ENCODE data around the gene EIF4EBP3. TPM values are rescaled to one million over a fixed set of nuclear protein-coding genes. Genes with fewer than 3 reads are reported as not detected.
"Not testable (repeated sequence)": the region's sequence is repeated elsewhere in the genome, so short reads cannot be mapped to it uniquely, and the experiment has no call there.

The EIF4EBP3 gene
- total RNA-seq, 1 donor = 0.86 TPM

DNA sequence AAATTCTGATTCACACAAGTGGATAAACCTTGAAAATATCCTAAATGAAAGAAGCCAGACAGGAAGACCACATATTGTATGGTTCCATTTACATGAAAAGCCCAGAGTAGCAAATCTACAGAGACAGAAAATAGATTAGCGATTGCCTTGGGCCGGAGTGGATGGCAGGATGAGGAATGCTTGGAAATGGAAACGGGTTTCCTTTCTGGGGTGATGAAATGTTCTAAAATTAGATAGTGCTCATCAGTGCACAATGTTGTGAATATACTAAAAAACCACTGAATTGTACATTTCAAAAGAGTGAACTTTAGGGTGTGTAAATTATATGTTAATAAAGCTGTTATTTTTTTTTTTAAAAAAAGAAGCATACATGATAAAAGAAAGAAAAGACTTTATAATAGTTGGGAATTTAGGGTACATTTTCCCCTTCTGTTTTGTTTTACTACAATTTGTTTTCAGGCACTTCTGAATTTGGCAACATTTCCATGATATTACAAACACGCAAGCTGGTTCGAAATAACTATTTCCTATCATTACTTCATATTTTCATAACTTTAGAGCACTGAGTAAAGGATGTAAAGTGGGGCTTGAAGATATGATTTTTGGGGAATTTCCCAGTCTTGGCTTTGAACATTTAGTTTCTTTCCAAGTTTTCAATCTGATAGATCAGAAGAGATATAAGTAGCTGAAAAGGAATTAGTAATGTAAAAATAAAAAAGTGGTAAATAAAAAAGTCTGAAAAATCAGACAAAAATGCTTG lies 41.0 kb downstream of the EIF4EBP3 start:
- TF ChIP-seq CTCF (IDR thresholded peaks at IDR 0.05; ENCODE audit: insufficient read depth, low read depth, low read length) = no peak
- no peak overlapping the region for H3K4me3 ChIP-seq (ENCODE audit: low read depth, low read length)
- peak; percentile 45 for DNase-seq (ENCODE audit: low read depth)

DNA sequence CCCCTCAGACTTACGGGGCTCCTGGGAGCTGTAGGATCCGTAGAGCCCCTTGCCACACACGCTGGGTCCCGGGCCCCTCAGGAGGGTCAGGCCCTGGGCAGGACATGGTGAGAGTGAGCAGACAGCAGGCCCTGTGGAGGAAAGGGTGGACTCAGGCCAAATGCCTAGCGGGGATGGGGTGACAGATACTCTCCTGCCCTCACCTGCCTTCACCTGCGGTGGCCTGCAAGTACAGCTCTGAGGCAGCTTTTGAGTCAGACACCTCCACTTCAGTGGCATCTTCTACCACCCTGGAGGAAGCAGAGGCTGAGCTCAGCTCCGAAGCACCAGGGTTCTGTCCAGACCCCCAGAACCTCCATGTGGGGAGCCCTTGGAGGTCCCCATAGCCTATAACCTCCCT lies 43.4 kb downstream of the EIF4EBP3 start:
- H3K4me3 ChIP-seq (ENCODE audit: low read depth, low read length) = no peak overlapping the region
- TF ChIP-seq CTCF (IDR thresholded peaks at IDR 0.05; ENCODE audit: insufficient read depth, low read depth, low read length) = no peak
- DNase-seq (ENCODE audit: low read depth) = no peak

- no peak overlapping the region for H3K4me3 ChIP-seq (ENCODE audit: low read depth, low read length)
- no peak for TF ChIP-seq CTCF (IDR thresholded peaks at IDR 0.05; ENCODE audit: insufficient read depth, low read depth, low read length)
- DNase-seq (ENCODE audit: low read depth) = peak; percentile 52
Observed at GRCh38 chr5:140591747-140592372, 44.4 kb downstream of the EIF4EBP3 start.

DNA sequence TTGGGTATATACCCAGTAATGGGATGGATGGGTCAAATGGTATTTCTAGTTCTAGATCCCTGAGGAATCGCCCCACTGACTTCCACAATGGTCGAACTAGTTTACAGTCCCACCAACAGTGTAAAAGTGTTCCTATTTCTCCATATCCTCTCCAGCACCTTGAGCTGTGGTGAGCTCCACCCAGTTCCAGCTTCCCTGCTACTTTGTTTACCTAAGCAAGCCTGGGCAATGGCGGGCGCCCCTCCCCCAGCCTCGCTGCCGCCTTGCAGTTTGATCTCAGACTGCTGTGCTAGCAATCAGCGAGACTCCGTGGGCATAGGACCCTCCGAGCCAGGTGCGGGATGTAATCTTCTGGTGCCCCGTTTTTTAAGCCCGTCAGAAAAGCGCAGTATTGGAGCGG lies 45.6 kb downstream of the EIF4EBP3 start:
- DNase-seq (ENCODE audit: low read depth) = not testable (repeated sequence)
- peak overlapping the region; percentile 29 for H3K4me3 ChIP-seq (ENCODE audit: low read depth, low read length)

GRCh38 chr5:140594169-140594568 lies 46.7 kb downstream of the EIF4EBP3 start:
- no peak for DNase-seq (ENCODE audit: low read depth)
- TF ChIP-seq CTCF (IDR thresholded peaks at IDR 0.05; ENCODE audit: insufficient read depth, low read depth, low read length) = no peak
- H3K4me3 ChIP-seq (ENCODE audit: low read depth, low read length) = no peak overlapping the region

GRCh38 chr5:140595538-140596300 lies 48.3 kb downstream of the EIF4EBP3 start:
- H3K4me3 ChIP-seq (ENCODE audit: low read depth, low read length) = no peak overlapping the region
- no peak for TF ChIP-seq CTCF (IDR thresholded peaks at IDR 0.05; ENCODE audit: insufficient read depth, low read depth, low read length)
- no peak for DNase-seq (ENCODE audit: low read depth)

DNA sequence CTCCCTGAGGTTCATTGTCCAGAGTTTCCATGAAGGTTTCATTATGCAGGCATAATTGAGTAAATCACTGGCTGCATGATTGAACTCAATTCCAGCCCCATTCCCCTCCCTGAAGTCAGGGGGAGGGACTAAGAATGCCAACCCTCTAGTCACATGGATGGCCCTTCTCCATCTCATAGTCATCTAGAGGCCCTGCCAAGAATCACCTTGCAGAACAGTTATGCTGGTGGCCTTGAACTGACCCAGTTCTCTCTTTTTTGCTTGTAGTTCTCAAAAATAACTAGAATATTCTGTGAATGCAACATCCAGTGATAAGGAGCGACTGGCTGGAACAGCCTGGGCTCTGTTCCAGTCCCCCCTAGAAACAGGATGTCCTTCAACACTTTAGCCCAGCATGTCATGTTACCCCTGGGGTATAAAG lies 48.9 kb downstream of the EIF4EBP3 start:
- no peak for TF ChIP-seq CTCF (IDR thresholded peaks at IDR 0.05; ENCODE audit: insufficient read depth, low read depth, low read length)
- no peak overlapping the region for H3K4me3 ChIP-seq (ENCODE audit: low read depth, low read length)
- DNase-seq (ENCODE audit: low read depth) = no peak
